ENCODE data around the gene BMP6. TPM values are rescaled to one million over a fixed set of nuclear protein-coding genes. Genes with fewer than 3 reads are reported as not detected.
A peak's percentile ranks its signal among the peaks of the same experiment; 100 is the strongest.
"Not testable (repeated sequence)": the region's sequence is repeated elsewhere in the genome, so short reads cannot be mapped to it uniquely, and the experiment has no call there.

BMP6 gene
- total RNA-seq, 4 donors from 2014 or later = 1.4 to 16.1 (median 6.0) TPM

DNA sequence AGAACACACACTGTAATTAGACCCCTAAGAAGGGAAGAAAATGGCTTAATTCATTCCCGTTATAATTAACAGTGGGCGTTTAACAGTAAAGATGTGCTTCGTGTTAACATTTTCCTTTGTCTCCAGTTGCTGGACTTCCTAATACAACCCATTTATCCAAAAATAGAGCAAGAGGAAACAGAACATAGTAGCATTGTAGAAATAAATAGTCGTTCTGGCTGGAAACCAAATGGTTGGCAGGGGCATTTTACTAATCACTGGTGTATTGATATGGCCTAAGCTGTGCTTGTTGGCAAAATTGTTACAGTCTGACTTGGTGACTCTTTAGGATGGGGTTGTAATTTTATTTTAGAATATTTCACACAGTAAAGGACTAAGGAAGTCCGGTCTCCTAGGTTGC, 89.8 kb downstream of the BMP6 start:
- Histone ChIP-seq H3K36me3 (no peaks in the 10 kb centered on the region), H3K9me3 (no peaks in the 10 kb centered on the region), H3K27me3 (no peaks in the 10 kb centered on the region), H3K4me1 (no peaks in the 10 kb centered on the region), H3K27ac (no peak overlapping the region), H3K4me3 (no peak overlapping the region)
- WGBS, 2 donors (ENCODE audit: low coverage in 1 of 2) = 64 to 67% methylated on average over 4 to 5 of the region's 5 CpGs
- no peak for TF ChIP-seq POLR2AphosphoS5 (IDR thresholded peaks at IDR 0.05)
- TF ChIP-seq POLR2A (IDR thresholded peaks at IDR 0.05) = no peak
- TF ChIP-seq EP300 (IDR thresholded peaks at IDR 0.05) = no peak
- TF ChIP-seq, protein P1, sequence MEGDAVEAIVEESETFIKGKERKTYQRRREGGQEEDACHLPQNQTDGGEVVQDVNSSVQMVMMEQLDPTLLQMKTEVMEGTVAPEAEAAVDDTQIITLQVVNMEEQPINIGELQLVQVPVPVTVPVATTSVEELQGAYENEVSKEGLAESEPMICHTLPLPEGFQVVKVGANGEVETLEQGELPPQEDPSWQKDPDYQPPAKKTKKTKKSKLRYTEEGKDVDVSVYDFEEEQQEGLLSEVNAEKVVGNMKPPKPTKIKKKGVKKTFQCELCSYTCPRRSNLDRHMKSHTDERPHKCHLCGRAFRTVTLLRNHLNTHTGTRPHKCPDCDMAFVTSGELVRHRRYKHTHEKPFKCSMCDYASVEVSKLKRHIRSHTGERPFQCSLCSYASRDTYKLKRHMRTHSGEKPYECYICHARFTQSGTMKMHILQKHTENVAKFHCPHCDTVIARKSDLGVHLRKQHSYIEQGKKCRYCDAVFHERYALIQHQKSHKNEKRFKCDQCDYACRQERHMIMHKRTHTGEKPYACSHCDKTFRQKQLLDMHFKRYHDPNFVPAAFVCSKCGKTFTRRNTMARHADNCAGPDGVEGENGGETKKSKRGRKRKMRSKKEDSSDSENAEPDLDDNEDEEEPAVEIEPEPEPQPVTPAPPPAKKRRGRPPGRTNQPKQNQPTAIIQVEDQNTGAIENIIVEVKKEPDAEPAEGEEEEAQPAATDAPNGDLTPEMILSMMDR (IDR thresholded peaks at IDR 0.05) = no peak
- ATAC-seq = no peak

DNA sequence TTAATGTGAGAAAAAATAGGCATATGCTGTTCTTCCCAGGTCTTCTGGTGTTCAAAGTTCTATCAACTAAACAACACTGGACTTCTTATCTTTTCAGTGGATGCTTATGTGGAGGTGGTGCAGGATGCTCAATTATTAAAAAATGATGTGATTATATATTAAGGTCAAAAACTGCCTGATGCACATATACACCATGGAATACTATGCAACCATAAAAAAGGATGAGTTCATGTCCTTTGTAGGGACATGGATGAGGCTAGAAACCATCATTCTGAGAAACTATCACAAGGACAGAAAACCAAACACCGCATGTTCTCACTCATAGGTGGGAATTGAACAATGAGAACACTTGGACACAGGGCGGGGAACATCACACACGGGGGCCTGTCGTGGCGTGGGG, 91.3 kb downstream of the BMP6 start:
- not testable (repeated sequence) for H3K27ac ChIP-seq, H3K36me3 ChIP-seq, ATAC-seq, H3K9me3 ChIP-seq, H3K27me3 ChIP-seq, H3K4me1 ChIP-seq, H3K4me3 ChIP-seq
- 100% methylated on average over 2 of the region's 5 CpGs; no CpG with 5 or more reads in 1 of the 2 donors for WGBS, 2 donors (ENCODE audit: low coverage in 1 of 2)

DNA sequence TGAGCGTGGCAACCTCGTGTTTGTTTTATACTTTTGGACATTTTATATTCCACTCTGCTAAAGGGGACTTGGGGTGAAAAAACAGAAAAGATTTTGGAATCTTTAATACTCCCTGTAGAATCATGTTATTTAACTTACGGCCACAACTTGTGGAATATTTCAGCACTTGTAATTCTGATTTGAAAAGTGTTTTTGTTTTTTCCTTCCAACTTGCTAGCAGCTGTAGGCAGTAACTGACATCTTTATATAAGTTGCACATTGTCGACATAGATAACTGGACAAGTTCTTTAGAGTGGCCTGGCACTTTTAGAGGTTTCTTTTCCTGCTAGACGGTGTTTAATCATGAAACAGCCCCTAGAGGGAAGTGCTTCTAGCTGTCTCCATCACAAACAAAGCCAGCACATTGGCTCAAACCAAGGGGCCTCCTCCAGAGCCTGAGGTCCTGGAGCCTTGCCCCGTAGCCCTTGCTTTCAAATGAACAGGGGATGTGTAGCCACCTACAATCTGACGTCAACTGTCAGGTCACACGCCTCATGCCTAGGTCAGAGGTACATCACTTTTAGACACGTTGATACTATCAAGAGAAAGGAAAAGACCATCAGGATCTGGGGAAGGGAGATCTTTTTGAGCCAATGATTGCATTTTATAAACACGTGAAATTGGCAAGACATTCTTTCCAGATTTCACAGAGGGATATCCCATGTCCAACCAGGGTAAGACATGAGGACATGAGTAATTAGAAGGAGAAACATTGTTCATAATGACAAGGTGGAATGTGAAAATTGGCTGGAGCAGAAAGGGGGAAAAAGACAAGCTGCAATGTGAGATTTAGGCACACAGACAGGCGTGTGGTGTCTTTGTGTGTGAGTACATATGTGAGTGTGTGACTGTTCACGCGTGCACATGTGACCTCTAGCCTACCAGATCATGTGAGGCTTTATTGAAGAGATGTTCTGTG, 92.6 kb downstream of the BMP6 start:
- peak overlapping the region in 1 of 4 donors; percentile 38 for H3K27ac ChIP-seq
- H3K4me1 ChIP-seq = no peaks in the 10 kb centered on the region
- no peaks in the 10 kb centered on the region for H3K9me3 ChIP-seq
- no peak overlapping the region for H3K4me3 ChIP-seq
- no peaks in the 10 kb centered on the region for H3K36me3 ChIP-seq
- peak; percentile 62 for ATAC-seq
- no peak for TF ChIP-seq POLR2A (IDR thresholded peaks at IDR 0.05)
- TF ChIP-seq, protein P1 (IDR thresholded peaks at IDR 0.05) = peak in 1 of 4 experiments; percentile 12
- no peaks in the 10 kb centered on the region for H3K27me3 ChIP-seq
- WGBS, 2 donors (ENCODE audit: low coverage in 1 of 2) = 49 to 65% methylated on average over 10 to 11 of the region's 13 CpGs

DNA sequence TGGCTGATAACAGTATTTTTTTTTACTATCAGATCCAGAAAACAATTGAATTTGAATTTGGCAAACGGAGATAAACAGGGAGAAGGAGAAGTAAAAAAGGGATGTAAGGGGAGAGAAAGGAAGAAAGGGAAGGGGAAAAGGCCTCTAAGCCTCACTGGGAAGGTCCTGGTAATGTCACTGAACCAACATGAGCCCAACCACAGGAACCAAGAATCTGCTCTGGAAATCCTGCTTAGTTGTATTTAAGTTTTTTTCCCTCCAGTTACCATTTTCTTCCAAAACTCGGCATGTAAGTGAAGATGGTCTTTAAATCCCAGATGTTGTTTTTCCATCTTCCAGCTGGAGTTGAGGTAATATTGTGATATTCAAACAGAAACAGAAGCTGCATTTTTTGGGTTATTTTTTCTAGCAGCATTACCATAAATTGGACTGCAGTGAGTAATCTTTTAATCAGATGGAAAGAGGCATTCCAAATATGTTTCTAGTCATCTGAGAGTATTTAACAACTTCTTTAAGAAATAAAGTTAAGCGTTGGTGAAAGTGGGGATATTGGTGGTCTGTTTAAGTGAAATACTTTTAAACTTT, 93.6 kb downstream of the BMP6 start:
- Histone ChIP-seq H3K27me3 (no peaks in the 10 kb centered on the region), H3K4me1 (no peaks in the 10 kb centered on the region), H3K27ac (no peak overlapping the region), H3K9me3 (no peaks in the 10 kb centered on the region), H3K36me3 (no peaks in the 10 kb centered on the region), H3K4me3 (no peak overlapping the region)
- no peak for TF ChIP-seq POLR2A (IDR thresholded peaks at IDR 0.05)
- no peak for TF ChIP-seq EP300 (IDR thresholded peaks at IDR 0.05)
- TF ChIP-seq POLR2AphosphoS5 (IDR thresholded peaks at IDR 0.05) = no peak
- TF ChIP-seq, protein P1 (IDR thresholded peaks at IDR 0.05) = no peak
- 51 to 77% methylated on average over 3 of the region's 3 CpGs for WGBS, 2 donors (ENCODE audit: low coverage in 1 of 2)
- ATAC-seq = no peak

DNA sequence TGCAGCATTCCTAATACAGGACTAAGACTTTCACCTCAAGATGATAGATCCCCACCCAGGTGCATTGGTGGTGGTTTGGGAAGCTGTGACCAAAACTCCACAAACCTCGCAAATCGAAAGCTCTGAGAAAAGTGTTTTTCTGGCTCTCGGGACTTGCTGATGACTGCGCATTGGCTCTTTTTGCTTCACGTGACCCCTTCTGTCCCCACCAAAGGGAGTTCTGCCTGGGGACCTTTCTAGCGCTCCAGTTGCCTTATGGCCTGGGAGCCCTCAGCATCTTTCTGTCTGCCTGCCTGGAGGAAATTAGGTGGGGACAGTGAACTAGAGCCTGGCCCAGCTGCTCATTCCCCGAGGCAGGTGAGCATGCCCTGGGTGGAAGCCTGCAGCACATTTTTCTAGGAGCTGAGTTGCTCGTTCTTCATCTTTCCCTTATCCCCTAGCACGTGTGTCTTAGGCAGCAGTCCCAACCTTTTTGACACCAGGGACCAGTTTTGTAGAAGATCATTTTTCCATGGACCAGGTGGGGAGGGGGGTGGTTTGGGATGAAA, 94.5 kb downstream of the BMP6 start:
- ATAC-seq = no peak
- TF ChIP-seq EP300 (IDR thresholded peaks at IDR 0.05) = no peak
- no peak for TF ChIP-seq POLR2A (IDR thresholded peaks at IDR 0.05)
- TF ChIP-seq, protein P1 (IDR thresholded peaks at IDR 0.05) = no peak
- no peak for TF ChIP-seq POLR2AphosphoS5 (IDR thresholded peaks at IDR 0.05)
- no peak overlapping the region for H3K27ac ChIP-seq
- H3K9me3 ChIP-seq = no peaks in the 10 kb centered on the region
- no peaks in the 10 kb centered on the region for H3K27me3 ChIP-seq
- H3K36me3 ChIP-seq = no peaks in the 10 kb centered on the region
- 76% methylated on average over 7 of the region's 9 CpGs; no CpG with 5 or more reads in 1 of the 2 donors for WGBS, 2 donors (ENCODE audit: low coverage in 1 of 2)
- H3K4me1 ChIP-seq = no peaks in the 10 kb centered on the region
- no peak overlapping the region for H3K4me3 ChIP-seq
